Uterus (tissue), 4 donors: Measurements from ENCODE around the gene CDK6. TPM values are rescaled to one million over a fixed set of nuclear protein-coding genes. Genes with fewer than 3 reads are reported as not detected.

ENCODE experiments used
- DNase-seq, 2 donors: peaks; one replicate each; pipeline ENCODE4 v3.0.0-alpha.2; 2019 to 2020
- H3K27ac ChIP-seq, 2 donors: fragments of 200-600 bp; sonication (generic); 1 replicate in 1 of 2; 2 replicates in 1 of 2; pipeline ENCODE4 v1.5.1; 2016 to 2018
- H3K27me3 ChIP-seq, 2 donors: fragments of 200-600 bp; sonication (generic); one replicate each; pipeline ENCODE4 v1.5.1; 2018 to 2019; ENCODE audit warnings: control low read depth in 1 of 2
- H3K36me3 ChIP-seq, 2 donors: fragments of 200-600 bp; sonication (generic); one replicate each; pipeline ENCODE4 v1.5.1; 2019; ENCODE audit warnings: control low read depth in 1 of 2
- H3K4me1 ChIP-seq, 2 donors: fragments of 200-600 bp; sonication (generic); one replicate each; pipeline ENCODE4 v1.5.1; 2018 to 2019; ENCODE audit warnings: control low read depth in 1 of 2
- H3K4me3 ChIP-seq, 2 donors: fragments of 200-600 bp; sonication (generic); 1 replicate in 1 of 2; 2 replicates in 1 of 2; pipeline ENCODE4 v1.5.1; 2018 to 2019; ENCODE audit warnings: mild to moderate bottlenecking in 1 of 2
- H3K9me3 ChIP-seq, 2 donors: fragments of 200-600 bp; sonication (generic); one replicate each; pipeline ENCODE4 v1.5.1; 2019; ENCODE audit warnings: control low read depth in 1 of 2
- POLR2A ChIP-seq, 2 donors: fragments of 450-650 bp; IDR thresholded peaks; one replicate each; pipeline ENCODE4 v1.6.1; 2016; ENCODE audit warnings: antibody characterized with exemption in 2 of 2, mild to moderate bottlenecking in 1 of 2, moderate library complexity in 1 of 2
- intact Hi-C: fragments of 100-400 bp; cut with DNase I; formaldehyde crosslinking; loops from one replicate; pipeline ENCODE4 v1.15.1; 2023; ENCODE audit warnings: low total_unique reads
- total RNA-seq, 4 donors: library from RNA; depleted of rRNA in 3 of 4; stranded (reverse); fragments of >200 nt in 3 of 4; gene quantifications; one replicate each; pipeline versions ENCODE4 v1.1.0 to v1.2.4, GENCODE V29; 2014 to 2023
- TF ChIP-seq, protein P1 (sequence below), 4 experiments: fragments of 200-600 bp in 2 of 4; fragments of 450-650 bp in 2 of 4; sonication (generic) in 2 of 4; IDR thresholded peaks; one replicate each; pipeline ENCODE4 v1.5.1; 2016 to 2019; ENCODE audit warnings: antibody characterized with exemption in 4 of 4, mild to moderate bottlenecking in 2 of 4, moderate library complexity in 1 of 4
- donor health status: DM: yes; HTN: yes; CAD: no.

CDK6 gene
- total RNA-seq, 4 donors from 2014 or later = 5.9 to 117 (median 15.2) TPM

DNA sequence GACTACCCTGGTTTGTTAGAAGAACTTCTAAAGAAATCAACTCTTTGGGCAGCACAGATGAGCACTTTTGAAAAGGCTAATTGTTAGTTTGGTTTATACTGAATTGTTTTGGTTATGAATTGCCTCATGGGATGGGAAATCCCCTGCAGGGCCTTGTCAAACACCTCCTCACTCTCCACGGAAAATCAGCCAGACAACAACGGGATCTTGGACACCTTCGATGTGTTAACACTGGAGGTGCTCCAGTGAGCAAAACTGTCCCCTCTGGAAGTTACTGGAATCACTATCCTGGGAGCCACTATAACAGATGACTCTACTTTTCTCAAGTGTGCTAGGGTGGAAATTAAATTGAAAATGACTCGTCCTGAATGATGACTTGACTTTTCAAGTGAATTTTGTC, 38.7 kb downstream of the CDK6 start:
- no peak overlapping the region for H3K27ac ChIP-seq
- no peak for TF ChIP-seq POLR2A (IDR thresholded peaks at IDR 0.05)
- TF ChIP-seq, protein P1, sequence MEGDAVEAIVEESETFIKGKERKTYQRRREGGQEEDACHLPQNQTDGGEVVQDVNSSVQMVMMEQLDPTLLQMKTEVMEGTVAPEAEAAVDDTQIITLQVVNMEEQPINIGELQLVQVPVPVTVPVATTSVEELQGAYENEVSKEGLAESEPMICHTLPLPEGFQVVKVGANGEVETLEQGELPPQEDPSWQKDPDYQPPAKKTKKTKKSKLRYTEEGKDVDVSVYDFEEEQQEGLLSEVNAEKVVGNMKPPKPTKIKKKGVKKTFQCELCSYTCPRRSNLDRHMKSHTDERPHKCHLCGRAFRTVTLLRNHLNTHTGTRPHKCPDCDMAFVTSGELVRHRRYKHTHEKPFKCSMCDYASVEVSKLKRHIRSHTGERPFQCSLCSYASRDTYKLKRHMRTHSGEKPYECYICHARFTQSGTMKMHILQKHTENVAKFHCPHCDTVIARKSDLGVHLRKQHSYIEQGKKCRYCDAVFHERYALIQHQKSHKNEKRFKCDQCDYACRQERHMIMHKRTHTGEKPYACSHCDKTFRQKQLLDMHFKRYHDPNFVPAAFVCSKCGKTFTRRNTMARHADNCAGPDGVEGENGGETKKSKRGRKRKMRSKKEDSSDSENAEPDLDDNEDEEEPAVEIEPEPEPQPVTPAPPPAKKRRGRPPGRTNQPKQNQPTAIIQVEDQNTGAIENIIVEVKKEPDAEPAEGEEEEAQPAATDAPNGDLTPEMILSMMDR (IDR thresholded peaks at IDR 0.05) = no peak
- no peak for DNase-seq
- H3K9me3 ChIP-seq = no peaks in the 10 kb centered on the region
- intact Hi-C loops = no loop called here
- H3K27me3 ChIP-seq = no peaks in the 10 kb centered on the region
- no peak overlapping the region for H3K4me3 ChIP-seq
- H3K36me3 ChIP-seq = no peaks in the 10 kb centered on the region
- no peaks in the 10 kb centered on the region for H3K4me1 ChIP-seq

GRCh38 chr7:92797284-92797683, 39.1 kb downstream of the CDK6 start:
- TF ChIP-seq, protein P1 (IDR thresholded peaks at IDR 0.05) = no peak
- TF ChIP-seq POLR2A (IDR thresholded peaks at IDR 0.05) = no peak
- no peak overlapping the region for H3K27ac ChIP-seq
- no peaks in the 10 kb centered on the region for H3K4me1 ChIP-seq
- no peaks in the 10 kb centered on the region for H3K36me3 ChIP-seq
- no peaks in the 10 kb centered on the region for H3K27me3 ChIP-seq
- no peak overlapping the region for H3K4me3 ChIP-seq
- no peak for DNase-seq
- intact Hi-C loops = no loop called here
- no peaks in the 10 kb centered on the region for H3K9me3 ChIP-seq

- intact Hi-C loops = no loop called here
- no peak for DNase-seq
- no peak overlapping the region for H3K4me3 ChIP-seq
- H3K27ac ChIP-seq = no peak overlapping the region
- no peaks in the 10 kb centered on the region for H3K36me3 ChIP-seq
- no peaks in the 10 kb centered on the region for H3K27me3 ChIP-seq
- TF ChIP-seq, protein P1 (IDR thresholded peaks at IDR 0.05) = no peak
- TF ChIP-seq POLR2A (IDR thresholded peaks at IDR 0.05) = no peak
- no peaks in the 10 kb centered on the region for H3K9me3 ChIP-seq
- H3K4me1 ChIP-seq = no peaks in the 10 kb centered on the region
These were observed 41.5 kb downstream of the CDK6 start for GRCh38 chr7:92794831-92795230.

- Histone ChIP-seq H3K27me3 (no peaks in the 10 kb centered on the region), H3K36me3 (no peaks in the 10 kb centered on the region), H3K4me3 (no peak overlapping the region), H3K27ac (no peak overlapping the region), H3K4me1 (no peaks in the 10 kb centered on the region), H3K9me3 (no peaks in the 10 kb centered on the region)
- DNase-seq = no peak
- intact Hi-C loops = no loop called here
- TF ChIP-seq, protein P1 (IDR thresholded peaks at IDR 0.05) = no peak
- TF ChIP-seq POLR2A (IDR thresholded peaks at IDR 0.05) = no peak
These were observed 42.0 kb downstream of the CDK6 start for GRCh38 chr7:92794391-92794790.

GRCh38 chr7:92793656-92794205, 42.6 kb downstream of the CDK6 start:
- TF ChIP-seq, protein P1 (IDR thresholded peaks at IDR 0.05) = no peak
- TF ChIP-seq POLR2A (IDR thresholded peaks at IDR 0.05) = no peak
- intact Hi-C loops = no loop called here
- Histone ChIP-seq H3K4me3 (no peak overlapping the region), H3K9me3 (no peaks in the 10 kb centered on the region), H3K27ac (no peak overlapping the region), H3K4me1 (no peaks in the 10 kb centered on the region), H3K27me3 (no peaks in the 10 kb centered on the region), H3K36me3 (no peaks in the 10 kb centered on the region)
- no peak for DNase-seq
